ENCODE measurements around the gene SFMBT2.

Gene SFMBT2

DNA sequence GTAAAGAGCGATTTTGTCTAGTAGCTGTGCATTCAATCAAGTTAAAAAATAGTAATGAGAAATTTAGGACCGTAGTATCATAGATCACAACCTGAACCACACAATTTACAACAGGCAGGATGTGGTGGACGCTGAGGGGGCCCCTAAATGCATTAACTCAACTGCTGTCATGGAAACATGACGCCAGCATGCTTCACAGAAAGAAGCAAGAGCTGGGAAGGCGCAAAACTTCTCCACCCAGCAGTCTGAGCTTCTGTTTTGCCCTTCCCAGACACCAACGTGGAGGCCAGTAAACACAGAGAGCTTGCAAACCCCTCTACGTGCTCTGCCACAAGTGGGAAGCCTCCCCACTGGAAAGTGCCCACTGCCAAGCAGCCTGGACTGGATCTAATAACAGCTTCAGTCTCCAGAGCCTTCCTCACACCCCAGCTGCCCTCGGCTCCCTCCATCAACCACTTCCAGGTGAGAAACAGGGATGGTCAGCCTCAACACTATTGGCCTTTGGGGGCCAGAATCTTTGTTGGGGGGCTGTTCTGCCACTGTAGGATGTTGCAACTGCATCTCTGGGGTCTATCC is 151.8 kb downstream of the SFMBT2 start:
- TF ChIP-seq EZH2phosphoT487 (IDR thresholded peaks at IDR 0.05; ENCODE audit: borderline replicate concordance, low read length): no peak
- TF ChIP-seq, protein P1, sequence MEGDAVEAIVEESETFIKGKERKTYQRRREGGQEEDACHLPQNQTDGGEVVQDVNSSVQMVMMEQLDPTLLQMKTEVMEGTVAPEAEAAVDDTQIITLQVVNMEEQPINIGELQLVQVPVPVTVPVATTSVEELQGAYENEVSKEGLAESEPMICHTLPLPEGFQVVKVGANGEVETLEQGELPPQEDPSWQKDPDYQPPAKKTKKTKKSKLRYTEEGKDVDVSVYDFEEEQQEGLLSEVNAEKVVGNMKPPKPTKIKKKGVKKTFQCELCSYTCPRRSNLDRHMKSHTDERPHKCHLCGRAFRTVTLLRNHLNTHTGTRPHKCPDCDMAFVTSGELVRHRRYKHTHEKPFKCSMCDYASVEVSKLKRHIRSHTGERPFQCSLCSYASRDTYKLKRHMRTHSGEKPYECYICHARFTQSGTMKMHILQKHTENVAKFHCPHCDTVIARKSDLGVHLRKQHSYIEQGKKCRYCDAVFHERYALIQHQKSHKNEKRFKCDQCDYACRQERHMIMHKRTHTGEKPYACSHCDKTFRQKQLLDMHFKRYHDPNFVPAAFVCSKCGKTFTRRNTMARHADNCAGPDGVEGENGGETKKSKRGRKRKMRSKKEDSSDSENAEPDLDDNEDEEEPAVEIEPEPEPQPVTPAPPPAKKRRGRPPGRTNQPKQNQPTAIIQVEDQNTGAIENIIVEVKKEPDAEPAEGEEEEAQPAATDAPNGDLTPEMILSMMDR (IDR thresholded peaks at IDR 0.05; ENCODE audit: low read depth, low read length, poor library complexity, severe bottlenecking): no peak
- H3K9me2 ChIP-seq (replicated peaks; ENCODE audit: control insufficient read depth, low read length): no peaks in the 10 kb centered on the region

DNA sequence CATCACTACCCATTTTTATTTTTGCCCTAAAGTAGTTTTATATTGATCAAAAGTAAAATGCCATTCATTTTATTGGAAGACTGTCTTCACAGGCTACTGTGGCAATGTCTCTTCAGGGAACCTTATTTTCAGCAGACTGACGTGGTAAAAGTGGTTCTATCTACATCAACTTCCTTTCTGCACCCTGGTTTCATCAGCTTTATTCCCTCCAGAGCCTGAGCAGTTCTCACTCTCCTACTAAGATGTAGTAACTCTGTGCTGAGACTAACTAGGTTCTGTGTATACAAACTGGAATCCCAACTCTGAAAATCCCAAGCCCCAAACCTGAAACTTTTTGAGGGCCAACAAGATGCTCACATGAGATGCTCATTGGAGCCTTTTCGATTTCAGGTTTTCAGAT is 155.3 kb downstream of the SFMBT2 start:
- Histone ChIP-seq H3K79me2 (ENCODE audit: control insufficient read depth, low read length) (no peaks in the 10 kb centered on the region), H3K4me1 (ENCODE audit: control insufficient read depth, low read length) (peaks cover 33% of the 10 kb centered on the region)
- TF ChIP-seq EZH2phosphoT487 (IDR thresholded peaks at IDR 0.05; ENCODE audit: borderline replicate concordance, low read length): no peak
- TF ChIP-seq, protein P1 (IDR thresholded peaks at IDR 0.05; ENCODE audit: low read depth, low read length, poor library complexity, severe bottlenecking): no peak

More for the DNA sequence above, 151.8 kb downstream of the SFMBT2 start:
- Histone ChIP-seq H4K20me1 (ENCODE audit: control insufficient read depth, insufficient read depth, low read depth, low read length) (no peaks in the 10 kb centered on the region), H3K4me1 (ENCODE audit: control insufficient read depth, low read length) (peaks cover 40% of the 10 kb centered on the region), H3K9me3 (ENCODE audit: control insufficient read depth, insufficient read depth, low read length) (no peaks in the 10 kb centered on the region), H3F3A (ENCODE audit: control insufficient read depth, insufficient read depth) (no peaks in the 10 kb centered on the region; the same call in 1 of the 2 replicates), H3K4me3 (ENCODE audit: low read length) (no peak overlapping the region), H3K36me3 (ENCODE audit: control insufficient read depth, low read length) (no peaks in the 10 kb centered on the region), H3K79me2 (ENCODE audit: control insufficient read depth, low read length) (no peaks in the 10 kb centered on the region), H3K27me3 (ENCODE audit: control insufficient read depth, low read length) (no peaks in the 10 kb centered on the region), H3K27ac (ENCODE audit: low read depth, low read length) (no peak overlapping the region), H3K4me2 (ENCODE audit: low read length) (peak overlapping the region; percentile 22; the same call in 1 of the 2 replicates)

DNA sequence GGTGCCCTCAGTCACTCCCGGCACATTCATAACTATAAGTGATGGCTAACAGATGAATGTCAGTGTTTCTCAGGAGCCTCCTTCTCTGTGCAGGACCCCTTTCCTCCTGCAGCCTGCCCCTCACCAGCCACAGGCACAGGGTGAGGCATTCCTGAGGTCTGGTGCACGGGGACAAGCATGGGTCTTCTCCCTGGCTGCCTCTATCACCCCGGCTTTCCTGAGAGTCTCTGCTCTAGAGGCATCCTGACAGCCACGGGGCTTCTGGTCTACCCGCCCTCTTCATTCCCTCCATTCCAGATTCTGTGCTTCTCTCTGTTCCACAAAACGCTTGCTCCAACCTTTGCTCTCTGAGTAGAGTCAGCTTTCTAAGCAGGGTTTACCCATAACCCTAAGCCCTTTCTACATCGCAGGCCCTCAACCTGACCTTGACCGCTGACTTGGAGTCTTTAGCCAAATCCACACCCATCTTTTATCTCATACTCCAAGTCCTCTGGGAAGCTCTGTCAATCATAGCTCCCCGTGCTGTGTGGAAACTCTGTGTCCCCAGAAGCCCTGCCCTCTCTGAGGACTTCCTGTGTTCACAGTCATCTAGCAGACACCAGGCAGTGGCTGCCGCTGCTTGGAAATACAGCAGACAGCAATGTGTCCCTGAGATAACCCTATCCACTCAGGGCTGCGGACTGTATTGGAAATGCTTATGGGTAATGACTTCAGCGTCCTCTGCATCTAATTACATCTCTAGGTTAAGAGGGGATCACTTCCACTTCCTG is 159.0 kb downstream of the SFMBT2 start:
- Histone ChIP-seq H3K79me2 (ENCODE audit: control insufficient read depth, low read length) (no peaks in the 10 kb centered on the region), H3K36me3 (ENCODE audit: control insufficient read depth, low read length) (no peaks in the 10 kb centered on the region; the same call in 1 of the 2 replicates), H3K27ac (ENCODE audit: low read depth, low read length) (no peak overlapping the region)

More for the DNA sequence above, 155.3 kb downstream of the SFMBT2 start:
- Histone ChIP-seq H3K9me3 (ENCODE audit: control insufficient read depth, insufficient read depth, low read length) (no peaks in the 10 kb centered on the region), H3K4me2 (ENCODE audit: low read length) (no peak overlapping the region), H3K27ac (ENCODE audit: low read depth, low read length) (no peak overlapping the region), H3K4me3 (ENCODE audit: low read length) (no peak overlapping the region), H4K20me1 (ENCODE audit: control insufficient read depth, insufficient read depth, low read depth, low read length) (no peaks in the 10 kb centered on the region), H3K27me3 (ENCODE audit: control insufficient read depth, low read length) (no peaks in the 10 kb centered on the region), H3K36me3 (ENCODE audit: control insufficient read depth, low read length) (no peaks in the 10 kb centered on the region), H3F3A (ENCODE audit: control insufficient read depth, insufficient read depth) (no peaks in the 10 kb centered on the region; the same call in 1 of the 2 replicates), H3K9me2 (replicated peaks; ENCODE audit: control insufficient read depth, low read length) (no peaks in the 10 kb centered on the region)

More for the DNA sequence above, 159.0 kb downstream of the SFMBT2 start:
- TF ChIP-seq, protein P1 (IDR thresholded peaks at IDR 0.05; ENCODE audit: low read depth, low read length, poor library complexity, severe bottlenecking): no peak
- no peak for TF ChIP-seq EZH2phosphoT487 (IDR thresholded peaks at IDR 0.05; ENCODE audit: borderline replicate concordance, low read length)
- Histone ChIP-seq H3K27me3 (ENCODE audit: control insufficient read depth, low read length) (no peaks in the 10 kb centered on the region), H4K20me1 (ENCODE audit: control insufficient read depth, insufficient read depth, low read depth, low read length) (no peaks in the 10 kb centered on the region), H3K9me3 (ENCODE audit: control insufficient read depth, insufficient read depth, low read length) (no peaks in the 10 kb centered on the region), H3K4me1 (ENCODE audit: control insufficient read depth, low read length) (0 out of 2 replicates have a peak, but pooled peaks cover 3% of the 10 kb centered on the region), H3F3A (ENCODE audit: control insufficient read depth, insufficient read depth) (no peaks in the 10 kb centered on the region), H3K4me3 (ENCODE audit: low read length) (no peak overlapping the region), H3K9me2 (replicated peaks; ENCODE audit: control insufficient read depth, low read length) (no peaks in the 10 kb centered on the region), H3K4me2 (ENCODE audit: low read length) (no peak overlapping the region)
